Astrocyte of the hippocampus (primary cell): ENCODE data around the gene FTO.

Experiments used
- DNase-seq: peaks from one replicate; pipeline ENCODE4 v3.0.0; 2011; ENCODE audit warnings: low read depth, low spot score

FTO gene

DNA sequence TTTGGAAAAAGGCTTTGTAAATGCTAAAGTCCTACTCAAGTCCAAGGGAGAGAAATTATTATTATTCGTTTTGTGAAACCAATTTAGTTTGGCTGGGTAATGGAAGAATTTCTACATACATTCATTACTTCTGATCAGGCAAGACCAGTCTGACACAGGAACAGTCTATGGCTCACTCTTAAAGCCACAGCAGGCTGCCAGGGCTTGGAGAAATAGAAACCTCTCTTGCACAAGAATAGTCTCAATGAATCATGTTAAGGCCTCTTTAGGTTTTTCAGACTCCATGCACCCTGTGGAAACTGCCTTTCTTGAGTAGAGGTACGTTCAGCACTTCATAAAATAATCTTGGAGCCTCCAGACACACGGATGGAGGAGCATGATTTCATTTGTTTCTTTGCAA, 414.9 kb downstream of the FTO start:
- DNase-seq = no peak

DNA sequence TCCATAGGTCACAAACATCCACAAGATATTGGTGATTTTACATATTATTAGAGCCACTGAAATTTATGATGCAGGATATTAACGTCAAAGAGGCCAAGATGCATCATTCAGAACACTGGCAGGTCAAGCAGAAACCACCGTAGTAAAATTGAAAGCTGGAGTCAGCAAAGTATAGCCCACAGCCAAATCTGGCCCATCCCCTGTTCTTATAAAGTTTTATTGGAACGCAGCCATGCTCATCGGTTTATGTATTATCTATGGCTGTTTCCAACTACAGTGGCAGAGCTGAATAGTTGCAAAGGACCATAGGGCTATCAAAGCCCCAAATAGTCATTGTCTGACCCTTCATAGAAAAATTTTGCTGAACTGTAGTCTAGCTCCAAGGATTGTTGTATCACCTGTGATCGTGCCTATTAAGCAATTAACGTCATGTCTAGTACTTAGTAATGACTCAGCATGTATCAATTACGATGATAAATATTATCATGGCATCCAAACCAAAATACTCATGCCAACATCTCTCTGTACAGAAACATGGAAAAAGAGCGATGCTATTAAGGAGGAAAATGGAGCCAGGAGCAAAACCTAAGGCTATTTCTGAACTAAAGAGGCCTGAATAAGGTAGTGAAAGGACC, 417.0 kb downstream of the FTO start:
- DNase-seq = no peak

DNA sequence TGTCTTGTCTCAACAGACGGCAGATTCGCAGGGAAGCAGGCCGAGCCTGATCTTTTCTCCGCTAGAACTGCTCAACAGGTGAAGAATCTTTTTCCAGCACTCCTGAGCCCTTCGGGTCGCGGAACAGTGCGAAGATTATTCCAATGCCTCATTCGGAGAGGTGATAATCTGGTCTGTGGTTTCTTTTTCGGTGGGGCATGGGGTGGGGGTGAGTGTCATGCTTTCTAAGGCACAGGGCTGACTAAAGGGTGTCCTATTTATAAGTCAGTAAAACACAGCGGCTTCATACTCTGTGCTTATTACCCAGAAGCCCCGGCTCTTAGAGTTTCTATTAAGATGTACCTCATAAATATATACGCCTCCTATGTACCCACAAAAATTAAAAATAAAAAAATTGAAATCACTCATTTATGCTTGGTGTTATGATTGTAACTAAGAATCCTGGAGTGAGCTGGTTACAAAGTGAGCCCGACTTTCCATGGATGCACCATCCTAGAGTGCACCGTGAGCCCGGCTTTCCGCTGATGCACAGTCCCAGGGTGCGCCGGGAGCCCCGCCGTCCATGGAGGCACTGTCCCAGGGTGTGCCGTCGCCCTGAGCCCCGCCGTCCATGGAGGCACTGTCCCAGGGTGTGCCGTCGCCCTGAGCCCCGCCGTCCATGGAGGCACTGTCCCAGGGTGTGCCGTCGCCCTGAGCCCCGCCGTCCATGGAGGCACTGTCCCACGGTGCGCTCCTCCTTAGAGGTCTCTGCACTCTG, 417.8 kb downstream of the FTO start:
- DNase-seq = no peak

DNA sequence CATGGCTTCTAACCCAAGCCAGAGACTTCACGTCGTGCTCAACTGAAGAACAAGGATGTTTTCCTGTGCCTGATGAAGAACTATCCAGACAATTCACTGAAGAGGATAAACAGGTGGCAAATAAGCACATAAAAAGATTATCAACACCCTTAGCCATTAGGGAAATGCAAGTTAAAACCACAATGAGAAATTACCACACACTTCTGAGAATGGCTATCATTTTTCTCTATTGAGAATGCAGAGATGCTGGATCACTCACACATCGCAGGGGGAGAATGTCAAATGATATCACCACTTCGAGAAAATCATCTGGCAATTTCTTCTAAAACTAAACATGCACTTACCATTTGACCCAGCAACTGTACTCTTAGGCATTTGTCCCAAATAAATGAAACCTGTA, 419.8 kb downstream of the FTO start:
- DNase-seq = no peak

DNA sequence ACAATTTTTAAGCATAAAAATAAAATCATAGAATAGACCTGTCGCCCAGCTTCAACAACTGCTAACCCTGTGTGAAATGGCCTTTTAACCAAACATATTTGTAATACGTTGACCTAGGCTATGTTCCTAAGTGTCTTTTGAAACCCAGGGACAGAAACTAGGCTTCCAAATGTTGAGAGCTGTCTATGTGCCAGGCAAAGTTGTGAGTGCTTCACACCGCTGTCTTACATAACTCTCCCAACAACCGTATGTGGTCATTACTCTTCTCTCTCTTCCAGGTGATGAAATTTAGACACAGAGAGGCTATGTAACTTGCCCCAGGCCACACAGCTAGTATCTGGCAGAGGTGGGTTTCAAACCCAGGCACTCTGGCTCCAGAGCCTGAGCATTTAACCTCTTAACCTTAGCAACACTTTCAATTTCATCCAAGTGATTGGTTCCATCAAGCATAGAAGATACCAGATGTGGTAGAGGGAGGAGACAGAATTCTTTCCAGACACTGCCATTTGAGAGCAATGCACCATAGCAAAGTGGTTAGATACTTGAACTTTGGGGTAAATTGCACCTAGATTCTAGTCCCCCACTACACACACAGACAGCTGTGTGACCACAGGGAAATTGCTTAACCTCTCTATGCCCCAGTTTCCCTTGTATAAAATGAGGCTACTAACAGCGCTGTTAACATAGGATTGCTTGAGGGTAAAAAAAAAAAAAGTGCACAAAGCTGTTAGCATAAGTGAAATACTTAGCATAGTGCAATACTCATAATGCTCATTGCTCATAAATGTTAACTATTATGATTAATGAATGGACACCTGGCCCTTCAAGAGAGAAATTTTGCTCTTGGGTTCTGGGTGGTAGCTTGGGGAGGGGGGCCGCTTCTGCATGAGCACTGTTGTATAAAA, 422.0 kb downstream of the FTO start:
- no peak for DNase-seq

DNA sequence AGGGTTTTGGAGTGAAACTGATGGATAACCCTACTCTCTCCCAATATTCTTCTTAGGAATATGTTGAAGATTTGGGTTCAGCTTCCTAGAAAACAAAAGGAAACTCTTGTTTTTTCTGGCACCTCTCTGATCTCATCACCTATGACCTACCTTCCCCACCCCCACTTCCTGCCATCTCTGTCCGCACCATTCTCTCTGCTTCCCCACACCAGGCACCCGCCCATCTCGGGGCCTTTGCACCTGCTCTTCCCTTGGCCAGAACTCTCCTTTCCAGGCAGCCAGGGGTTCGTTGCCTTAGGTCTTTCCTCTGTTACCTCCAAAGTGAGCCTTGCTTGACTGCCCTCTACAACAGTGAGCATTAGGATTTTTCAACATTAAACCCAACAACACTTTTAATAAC, 423.0 kb downstream of the FTO start:
- no peak for DNase-seq

DNA sequence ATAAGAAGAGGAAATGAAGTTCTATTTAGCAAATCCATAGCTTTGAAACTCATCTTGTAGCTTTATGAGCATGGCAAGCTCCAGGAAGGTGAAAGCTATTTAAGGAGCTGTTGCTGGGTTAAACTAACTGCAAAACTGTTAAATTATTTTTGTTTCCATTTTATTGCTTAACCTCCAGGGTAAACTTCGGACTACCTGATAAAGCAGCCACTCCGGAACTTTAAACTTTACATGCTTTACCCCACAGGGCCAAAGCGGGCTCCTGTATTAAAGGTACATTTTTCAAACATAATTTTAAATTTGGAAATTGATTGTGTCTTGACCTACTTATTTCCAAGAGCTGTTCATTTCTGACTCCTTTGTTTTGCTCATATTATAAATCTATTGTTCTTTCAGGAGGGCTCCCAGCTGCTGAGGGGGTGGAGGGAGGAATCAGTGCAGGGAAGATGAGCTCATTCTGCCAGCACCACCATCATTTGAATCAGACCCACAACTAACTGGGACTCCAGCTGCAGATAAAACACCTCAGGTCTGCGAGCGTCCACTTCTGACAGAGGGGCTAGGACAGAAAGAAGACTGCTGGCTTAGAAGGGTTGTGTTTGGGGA, 424.8 kb downstream of the FTO start:
- DNase-seq = no peak

DNA sequence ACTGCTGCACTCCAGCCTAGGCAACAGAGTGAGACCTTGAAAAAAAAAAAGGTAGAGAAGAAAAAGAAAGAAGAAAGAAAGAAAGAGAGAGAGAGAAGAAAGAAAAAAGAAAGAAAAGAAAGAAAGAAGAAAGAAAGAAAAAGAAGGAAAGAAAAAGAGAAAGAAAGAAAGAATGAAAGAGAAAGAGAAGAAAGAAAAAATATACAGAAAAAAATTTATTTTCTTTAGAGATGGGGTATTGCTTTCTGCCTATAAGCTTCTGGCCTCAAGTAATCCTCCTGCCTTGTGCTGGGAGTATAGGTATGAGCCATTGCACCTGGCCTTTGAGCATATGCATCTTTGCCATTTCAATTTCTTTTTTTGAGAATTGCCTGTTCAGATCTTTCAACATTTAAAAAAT, 425.9 kb downstream of the FTO start:
- DNase-seq = no peak

DNA sequence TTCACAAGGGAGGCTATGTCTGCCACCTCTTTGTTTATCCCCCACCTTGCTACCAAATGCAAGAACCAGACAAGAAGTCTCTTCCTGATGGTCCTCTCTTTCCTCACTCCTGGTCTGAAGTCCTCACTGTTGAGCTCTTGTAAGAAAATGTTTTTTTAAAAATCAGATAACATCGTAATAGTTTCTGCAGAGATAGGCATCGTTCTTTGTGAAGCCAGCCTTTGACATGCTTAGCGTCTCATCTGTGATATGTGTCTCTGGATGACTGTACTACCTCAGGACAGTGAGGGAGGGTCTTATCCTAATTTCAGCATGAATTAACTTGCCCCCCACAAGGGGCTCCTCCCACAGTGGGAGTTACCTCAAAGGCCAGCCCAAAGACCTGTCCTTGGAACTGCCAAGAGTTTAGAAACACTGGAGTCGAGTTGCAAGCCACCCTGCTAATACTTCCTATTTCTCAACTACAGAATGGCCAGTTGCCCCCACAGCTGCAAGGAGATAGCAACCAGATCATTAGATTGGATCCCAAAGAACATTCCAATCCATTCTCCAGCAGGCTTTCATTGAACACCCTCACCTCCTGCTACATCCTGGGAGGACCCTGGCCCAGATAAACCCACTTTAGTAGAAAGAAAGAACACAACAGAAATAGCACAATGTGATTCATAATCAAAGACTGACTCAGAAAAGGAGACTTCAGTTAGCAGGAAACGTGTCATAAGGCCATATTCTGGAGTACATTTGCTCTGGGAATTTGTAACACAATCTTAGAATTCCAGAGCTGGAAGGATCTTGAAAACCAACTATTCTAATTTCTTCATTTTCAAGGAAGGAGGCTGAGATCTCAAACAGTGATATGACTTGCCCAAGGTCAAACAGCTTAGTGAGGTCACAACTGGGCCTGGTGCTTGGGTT, 431.7 kb downstream of the FTO start:
- DNase-seq = peak; percentile 33

DNA sequence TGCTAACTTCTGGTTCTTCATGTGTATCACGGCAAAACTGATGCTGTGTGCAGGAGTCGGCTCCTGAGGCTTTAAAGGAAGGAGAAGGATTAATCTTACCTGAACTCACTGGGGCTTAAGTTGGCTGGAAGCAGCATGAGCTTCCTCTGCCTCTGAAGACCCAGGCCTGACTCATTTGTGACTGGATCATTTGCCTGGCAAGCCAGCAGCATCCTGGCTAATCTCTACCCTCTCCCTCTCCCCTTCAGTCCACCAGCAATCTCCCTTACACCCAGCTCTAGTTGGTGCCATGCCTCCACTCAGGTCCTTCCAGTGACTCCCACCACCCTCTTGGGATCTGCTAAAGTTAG, 432.3 kb downstream of the FTO start:
- DNase-seq = peak; percentile 19

DNA sequence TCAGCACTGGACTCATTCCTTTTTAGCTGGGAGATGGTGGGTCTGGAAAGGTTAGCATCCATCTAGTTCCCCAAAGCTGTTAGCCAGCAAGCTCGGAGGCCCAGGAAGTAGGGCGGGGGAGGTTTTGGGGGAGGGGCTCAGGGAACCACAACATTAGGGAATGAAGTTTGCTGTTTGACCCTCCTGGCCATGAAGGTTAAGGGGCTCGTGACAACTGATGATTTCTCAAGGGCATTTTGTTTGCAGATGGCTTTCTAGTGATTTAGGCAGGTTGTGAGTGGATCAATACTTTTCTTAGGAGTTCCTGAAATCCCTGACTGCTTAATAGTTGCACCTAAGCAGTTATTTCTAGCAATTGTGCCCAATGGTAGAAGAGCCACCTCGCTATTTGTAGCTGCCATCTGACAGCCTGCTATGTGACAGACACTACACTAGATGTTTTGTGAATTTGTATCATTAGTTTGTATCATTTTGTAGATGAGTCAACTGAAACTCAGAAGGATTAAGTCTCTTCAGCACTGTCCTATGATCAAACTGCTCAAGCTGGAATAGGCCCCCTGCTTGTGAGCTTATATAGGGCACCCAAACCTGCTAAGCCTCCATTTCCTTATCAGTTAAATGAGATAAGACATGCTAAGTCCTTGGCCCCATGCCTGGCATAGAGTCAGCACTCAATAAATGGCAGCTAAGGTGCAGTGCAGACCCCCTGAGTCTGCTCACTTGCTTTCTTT, 436.3 kb downstream of the FTO start:
- no peak for DNase-seq

DNA sequence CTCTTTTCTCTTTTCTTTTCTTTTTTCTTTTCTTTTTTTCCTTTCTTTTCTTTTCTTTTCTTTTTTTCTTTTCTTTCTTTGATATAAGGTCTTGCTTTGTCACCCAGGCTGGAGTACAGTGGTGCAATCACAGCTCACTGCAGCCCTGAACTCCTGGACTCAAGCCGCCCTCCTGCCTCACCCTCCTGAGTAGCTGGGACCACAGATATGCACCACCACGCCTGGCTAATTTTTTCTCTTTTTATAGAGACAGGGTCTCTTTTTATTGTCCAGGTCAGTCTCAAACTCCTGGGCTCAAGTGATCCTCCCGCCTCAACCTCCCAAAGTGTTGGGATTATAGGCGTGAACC, 436.8 kb downstream of the FTO start:
- DNase-seq = no peak

DNA sequence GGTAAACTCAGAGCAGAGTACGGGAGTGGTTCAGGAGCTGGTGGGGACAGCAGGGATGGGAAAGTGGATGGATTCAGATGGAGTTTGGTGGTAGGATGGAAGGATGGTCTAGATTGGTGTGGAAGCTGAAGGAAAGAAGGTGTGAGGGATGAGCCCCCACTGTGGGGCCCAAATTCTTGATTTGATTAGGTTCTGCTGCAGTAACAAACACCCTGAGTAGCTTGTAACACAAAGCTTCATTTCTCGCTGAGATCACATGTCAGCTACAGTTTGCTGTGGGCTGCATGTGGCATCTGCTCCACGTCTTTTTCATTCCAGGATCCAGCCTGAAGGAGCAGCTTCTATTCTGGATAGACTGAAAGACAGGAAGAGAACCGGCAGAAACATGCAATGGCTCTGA, 438.8 kb downstream of the FTO start:
- DNase-seq = no peak

DNA sequence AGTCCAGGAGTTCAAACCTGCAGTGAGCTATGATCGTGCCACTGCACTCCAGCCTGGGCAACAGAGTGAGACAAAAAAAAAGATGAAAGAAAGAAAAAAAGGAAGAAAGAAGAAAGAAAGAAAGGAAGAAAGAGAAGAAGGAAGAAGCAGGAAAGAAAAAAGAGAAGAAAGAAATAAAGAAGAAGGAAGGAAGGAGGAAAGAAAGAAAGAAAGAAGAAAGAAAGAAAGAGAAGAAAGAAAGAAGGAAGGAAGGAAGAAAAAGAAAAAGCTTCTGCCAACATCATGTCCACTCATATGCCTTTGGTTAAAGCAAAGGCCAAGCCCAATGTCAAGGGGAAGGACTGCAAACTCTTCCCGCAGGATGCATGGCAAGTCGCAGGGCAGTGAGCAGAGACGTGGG, 439.5 kb downstream of the FTO start:
- no peak for DNase-seq

DNA sequence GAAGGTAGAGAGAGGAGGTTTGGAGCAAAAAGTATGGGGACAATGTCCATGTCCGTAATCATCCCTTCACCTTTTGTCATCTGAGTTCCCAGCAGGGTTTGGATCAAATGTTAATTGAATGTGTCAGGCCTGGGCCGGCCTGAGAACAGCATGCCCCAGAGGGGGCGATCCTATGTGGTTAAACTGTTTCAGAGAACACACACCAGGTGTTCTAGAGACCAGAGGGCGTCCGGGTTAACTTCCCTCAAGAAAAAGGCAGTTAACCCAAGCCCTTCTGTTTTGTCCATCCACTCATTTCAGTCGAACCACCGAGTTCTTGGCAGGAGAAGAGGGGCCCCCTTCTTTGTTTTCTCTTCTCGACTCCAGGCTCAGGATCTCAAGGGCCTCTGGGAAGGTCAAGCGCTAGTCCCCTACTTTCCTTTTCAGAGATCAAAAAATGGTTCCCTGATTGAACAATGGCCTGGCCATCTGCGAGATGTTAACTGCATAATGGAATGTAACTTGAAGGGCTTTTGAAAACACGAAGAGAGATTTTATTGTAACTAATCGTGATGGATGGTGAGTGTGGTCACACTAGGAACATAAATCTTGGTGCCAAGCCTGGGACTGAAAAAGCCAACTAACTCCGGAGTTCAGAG, 440.1 kb downstream of the FTO start:
- DNase-seq = peak; percentile 8

DNA sequence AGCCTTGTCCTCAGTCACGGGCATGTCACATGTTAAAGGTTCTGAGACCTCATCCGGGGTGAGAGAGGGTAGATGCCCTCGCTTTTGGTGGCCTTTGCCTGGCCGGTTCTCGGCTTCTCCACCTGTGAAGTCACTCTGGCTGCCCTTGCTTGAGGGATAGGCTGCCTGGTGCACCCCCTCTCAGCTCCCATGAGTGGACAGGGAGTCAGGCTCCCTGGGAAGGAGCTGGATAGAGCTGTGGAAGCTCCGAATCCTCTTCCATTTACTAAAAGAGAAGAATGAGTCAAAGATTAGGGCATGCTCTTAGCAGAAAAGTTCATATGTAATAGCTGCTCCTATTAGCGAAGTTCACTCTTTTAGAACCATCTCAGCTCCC, 440.6 kb downstream of the FTO start:
- no peak for DNase-seq

DNA sequence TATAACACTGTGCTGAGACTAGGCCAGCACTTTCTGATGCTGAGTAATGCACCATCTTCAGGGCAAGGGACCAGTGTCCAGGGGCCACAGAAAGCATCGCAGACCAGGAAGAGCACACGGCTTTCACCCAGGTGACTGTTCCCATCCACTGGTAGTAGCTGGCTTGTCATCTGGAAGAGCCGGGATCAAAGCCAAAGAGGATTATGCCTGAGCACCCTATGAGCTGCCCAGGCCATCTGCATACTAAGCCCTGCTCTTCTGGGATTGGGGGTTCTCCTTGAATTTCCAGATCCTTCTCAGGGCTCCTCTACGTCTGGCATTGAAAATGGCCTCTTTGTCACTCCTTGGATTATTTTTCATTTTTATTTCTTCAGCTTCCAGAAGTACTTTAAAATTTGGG, 441.9 kb downstream of the FTO start:
- DNase-seq = no peak

DNA sequence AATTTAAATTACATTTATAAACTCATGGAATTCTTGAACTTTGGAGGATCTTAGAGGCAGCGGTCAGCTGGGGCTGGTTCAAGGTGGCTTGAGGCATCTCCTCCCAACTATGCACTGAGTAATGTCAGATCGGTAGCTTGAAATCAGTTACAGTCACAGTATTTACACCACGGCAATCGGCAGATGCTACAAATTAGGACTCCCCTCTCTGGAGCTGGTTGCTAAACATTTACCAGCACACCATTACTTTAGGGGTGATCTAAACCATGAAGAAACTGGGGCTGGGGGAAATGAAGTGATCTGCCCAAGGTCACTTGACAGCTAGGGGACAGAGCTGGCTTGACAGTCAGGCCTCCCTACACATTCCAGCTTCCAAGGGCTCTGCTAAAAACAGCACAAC, 445.0 kb downstream of the FTO start:
- no peak for DNase-seq

DNA sequence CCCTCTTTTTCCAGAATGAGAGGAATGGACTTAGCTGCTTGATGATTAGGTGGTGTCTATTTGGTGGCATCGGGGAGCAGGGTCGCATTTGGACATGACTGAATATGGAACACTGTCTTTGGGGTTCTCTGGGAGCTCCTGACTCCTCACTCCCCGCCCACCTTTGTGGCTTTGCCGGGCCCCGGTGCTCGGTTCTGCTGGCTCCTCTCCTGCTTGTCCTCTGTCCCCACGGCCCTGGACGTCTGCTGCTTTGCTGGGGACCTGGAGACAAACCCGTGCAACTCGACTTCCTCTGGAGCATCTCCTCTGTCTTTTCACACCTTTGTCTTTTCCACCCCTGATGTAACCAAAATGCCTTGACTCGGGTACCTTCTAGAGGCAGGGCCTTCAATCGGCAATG, 446.9 kb downstream of the FTO start:
- no peak for DNase-seq
